Measurements from ENCODE around the gene NMNAT1.
"Not testable (repeated sequence)": the region's sequence is repeated elsewhere in the genome, so short reads cannot be mapped to it uniquely, and the experiment has no call there.

Gene NMNAT1

DNA sequence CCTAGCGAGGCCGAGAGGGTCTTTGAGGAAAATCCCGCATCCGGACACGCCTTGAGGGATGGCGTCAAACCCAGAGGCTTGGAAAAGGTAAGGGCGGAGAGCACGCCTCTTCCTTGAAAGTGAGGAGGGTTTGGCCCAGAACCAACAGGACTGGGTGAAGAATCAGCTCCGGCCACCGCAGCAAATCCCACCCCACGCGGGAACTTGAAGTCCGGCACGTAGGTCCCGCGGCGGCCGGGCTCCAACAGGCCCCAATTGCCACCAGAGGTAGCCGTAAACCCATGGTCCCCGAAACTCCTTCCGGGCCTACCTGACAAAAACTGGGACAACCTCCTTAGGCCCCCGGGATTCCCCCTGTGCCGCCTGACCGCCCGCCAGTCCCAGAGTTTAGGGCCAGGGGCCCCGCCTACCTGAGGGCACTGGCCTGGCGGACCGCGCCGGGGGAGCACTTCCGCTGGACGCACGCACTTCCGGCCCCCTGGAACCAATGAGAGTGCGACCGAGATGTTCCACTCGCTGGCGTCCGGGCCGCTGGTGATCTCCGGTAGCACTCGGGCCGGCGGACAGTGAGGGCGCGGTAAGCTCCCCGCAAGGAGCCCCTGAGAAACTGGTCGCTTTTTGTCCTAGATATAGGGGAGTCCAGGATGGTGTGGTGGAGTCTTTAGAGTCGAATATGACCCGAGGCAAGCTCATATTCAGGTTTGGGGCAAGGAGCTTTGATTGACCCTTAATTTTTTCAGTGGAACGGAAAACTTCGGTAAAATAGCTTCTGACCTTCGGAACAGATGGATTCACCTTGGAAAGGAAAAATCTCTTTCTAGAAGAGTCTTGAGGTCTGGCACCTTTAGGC, at the start of gene NMNAT1, which contains the start of gene LZIC:
Gene NMNAT1, plus strand, starts transcription at position 537 of the 850 bp plus-strand sequence. CDS start 28,599 bp downstream, outside the sequence.
Gene LZIC, minus strand, starts transcription at position 453 of the 850 bp plus-strand sequence. CDS start 6,772 bp downstream, outside the sequence.
- FAIRE-seq: peak; percentile 88

DNA sequence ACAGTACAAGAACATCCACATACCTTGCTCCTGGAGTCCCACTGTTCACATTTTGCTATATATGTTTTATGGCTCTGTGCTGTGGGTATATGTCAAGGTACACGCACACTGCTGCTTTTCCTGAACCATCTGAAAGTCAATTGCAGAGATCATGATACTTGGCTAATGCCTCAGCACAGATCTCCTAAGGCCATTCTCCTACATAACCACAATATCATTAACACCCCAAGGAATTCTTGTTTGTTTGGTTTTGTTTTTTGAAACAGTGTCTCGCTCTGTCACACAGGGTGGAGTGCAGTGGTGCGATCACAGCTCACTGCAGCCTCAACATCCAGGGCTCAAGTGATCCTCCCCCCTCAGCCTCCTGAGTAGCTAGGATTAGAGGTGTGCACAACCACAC, 49.2 kb upstream of the NMNAT1 start:
- FAIRE-seq: no peak

DNA sequence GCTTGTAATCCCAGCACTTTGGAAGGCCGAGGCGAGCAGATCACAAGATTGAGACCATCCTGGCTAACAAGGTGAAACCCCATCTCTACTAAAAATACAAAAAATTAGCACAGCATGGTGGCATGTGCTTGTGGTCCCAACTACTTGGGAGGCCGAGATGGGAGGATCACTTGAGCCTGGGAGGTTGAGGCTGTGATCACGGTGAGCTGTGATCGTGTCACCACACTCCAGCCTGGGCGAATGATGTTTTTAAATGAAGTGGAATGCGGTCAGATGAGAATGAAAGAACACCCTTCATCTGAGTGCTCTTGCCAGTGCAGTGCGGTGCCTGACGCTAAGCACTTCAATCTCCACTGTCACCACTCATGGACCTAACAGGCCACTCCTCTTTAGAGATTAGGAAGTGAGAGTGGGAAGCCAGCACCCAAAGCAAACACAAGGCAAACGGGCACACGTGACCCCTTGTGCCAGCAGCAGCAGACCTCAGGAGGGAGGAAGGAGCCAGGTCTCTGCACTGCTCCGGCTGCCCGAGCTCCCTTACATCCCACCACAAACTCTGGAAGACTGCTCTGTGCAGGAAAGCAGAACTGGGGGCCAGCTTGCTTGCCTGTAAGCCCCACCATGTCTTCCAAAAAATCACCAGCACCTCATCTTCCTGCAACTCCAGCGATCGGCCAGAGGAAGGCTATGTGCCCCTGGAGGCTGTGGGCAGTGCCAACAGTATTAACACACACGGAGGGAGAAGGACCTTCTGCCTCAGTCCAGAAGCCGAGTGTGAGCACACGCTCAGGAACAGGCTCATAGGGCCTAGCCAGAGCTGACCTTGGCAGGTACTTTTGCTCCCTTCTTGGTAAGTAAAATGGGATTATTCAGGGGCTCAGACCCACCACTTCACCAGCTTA, 42.9 kb upstream of the NMNAT1 start:
- no peak for FAIRE-seq

DNA sequence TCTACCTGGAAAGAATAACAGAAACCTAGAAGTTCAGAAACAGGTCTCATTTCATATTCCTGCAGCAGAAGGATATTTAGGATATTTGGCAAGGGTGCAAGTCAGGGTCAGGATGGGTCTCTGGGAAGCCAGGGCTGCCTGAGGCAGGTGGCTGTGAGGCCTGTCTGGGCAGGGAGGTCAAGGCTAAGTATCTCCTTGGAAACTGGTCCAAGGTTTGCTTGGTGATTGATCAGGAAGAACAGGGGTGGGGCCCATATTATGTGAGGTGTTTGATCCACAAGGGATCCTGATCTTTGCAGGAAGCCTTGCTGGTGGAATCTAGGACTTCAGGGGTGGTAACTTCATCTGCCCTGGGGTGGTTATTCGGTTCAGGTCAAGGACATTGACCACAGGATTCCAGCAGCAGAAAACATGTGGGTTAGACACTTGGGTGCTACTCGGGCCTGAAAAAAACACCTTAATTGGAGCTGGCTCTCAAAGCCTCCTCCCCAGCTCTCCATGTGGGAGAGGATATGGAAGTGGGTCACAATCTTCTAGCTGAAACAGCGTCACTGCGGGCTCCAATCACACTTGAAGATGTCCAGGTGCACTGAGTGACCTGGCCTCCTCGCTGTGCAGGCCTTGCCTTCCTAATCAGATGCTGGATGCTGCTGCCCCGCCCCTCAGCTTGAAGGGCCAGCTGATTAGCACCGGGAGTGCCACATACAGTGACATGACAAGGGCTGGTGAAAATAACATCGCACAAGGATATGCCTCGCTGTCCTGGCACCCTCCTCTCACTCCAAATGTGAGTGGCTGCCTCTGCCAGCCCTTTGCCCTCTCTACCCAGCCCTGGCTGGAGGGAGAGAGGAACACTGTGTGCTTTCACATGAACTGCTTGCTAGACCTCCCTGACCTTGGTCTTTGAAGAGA, 41.9 kb upstream of the NMNAT1 start:
- FAIRE-seq: no peak

DNA sequence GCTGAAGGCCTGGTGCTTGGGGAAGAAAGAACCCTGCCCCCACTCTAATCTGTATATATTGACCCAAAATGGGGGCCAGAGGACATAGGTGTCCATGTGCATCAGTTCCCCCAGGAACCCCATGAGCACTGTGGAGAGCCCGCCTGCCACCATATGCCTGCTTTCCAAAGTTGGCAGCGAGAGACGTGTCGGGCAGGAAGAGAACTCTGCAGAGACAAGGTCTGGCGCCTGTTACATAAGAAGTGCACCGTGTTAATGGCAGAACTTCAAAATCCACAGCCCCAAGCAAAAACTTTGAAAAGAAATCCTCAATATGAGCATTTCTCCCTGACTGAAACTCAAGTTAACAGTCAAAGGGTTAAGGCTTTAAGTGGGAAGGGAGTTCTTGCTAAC, 41.2 kb upstream of the NMNAT1 start:
- no peak for FAIRE-seq

DNA sequence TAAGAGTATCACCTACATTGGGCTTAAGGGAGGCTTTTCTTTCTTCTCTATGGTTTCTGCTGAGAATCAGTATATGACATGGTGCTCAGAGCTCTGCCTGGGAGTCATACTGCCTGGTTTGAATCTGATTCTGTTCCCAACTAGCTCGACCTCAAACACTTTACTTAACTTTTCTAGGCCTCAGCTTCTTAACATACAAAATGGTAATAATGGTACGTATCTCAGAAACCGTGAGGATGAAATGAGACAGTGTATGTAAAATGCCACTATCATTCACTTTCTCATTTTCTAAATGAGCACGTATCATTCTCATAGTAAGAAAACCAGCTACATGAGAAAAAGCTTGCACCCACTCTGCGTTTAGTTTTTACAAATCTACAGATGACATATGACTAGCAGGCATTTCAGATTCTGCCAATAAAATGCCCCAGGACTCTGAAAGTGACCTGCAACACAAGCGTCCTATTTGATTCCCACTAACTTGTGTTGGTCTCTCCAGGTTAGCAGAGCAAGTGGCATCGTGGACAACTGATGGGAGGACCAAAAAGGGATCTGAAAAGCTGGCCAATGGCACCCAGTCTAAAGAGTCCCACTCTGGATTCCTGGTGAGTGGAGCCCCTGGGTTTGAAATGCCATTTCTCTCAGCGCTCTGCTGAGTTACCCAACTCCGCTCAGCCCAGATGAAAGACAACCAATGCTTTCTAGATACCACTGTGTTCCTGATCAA, 39.3 kb upstream of the NMNAT1 start:
- FAIRE-seq: no peak

DNA sequence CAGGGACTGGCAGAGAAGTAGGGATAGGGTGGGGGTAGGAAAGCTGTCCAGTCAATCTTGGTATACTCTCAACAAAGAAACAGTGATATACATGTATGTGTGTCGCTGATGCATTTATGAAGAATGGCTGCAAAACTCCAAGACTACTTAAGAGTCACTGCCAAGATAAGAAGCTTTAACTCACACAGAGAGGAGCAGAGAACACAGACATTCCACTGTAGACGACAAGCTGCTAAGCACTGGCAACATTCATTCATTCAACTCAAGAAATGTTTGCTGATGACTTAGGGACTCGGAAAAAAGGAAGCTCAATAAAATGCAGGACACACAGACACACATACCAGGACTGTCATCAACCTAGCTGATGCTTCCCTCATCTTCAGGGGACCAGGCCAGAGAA, 38.7 kb upstream of the NMNAT1 start:
- no peak for FAIRE-seq

DNA sequence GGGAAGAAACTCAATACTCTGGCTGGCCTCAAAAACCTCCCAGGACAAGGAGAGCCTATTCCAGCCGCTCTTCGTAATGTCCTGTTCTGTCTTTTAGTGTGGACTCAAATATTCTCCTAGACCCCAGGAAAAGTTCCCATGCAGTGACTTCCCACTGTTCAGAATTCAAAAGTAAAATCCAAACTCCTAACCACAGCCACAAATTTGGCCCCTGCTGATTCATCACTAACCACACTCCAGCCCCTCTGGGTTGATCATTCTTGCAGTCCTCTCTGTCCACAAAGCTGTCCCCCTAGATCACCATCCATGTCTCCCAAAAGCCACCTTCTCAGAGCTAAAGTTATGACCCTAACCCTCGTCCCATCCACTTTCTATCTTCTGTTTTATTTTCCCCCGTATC, 38.3 kb upstream of the NMNAT1 start:
- FAIRE-seq: no peak

DNA sequence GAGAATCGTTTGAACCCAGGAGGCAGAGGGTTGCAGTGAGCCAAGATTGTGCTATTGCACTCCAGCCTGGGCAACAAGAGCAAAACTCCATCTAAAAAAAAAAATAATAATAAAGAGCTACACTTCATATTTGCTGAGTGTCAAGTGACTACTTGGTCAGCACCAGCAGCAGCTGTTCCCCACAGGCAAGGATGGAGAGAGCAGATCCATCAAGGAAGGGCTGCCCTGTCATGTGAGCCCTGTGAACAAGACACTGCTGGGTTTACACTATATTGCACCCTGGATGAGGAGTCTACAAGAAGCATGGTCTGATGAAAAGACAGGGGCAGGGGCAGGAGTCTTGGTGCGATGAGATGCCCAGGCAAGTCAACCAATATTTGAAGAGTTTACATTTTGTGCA, 36.8 kb upstream of the NMNAT1 start:
- no peak for FAIRE-seq

DNA sequence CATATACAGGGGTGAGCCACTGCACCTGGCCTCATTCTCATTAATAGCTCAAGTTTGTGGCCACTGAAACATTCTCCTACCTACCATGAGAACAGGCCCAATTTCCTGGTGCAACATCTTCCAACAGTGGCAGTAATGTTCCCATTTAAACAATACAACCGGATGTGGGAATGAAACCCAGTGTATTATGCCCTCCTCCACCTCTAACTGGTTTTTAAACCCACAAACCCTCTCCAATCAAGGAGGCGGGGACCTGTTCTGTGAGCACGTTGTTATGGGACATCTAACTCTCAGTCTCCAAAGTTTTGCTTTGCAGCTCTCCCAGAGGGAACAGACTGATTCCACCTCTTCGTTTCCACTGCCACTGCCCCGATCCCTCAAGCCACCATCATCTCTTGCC, 35.8 kb upstream of the NMNAT1 start:
- no peak for FAIRE-seq

DNA sequence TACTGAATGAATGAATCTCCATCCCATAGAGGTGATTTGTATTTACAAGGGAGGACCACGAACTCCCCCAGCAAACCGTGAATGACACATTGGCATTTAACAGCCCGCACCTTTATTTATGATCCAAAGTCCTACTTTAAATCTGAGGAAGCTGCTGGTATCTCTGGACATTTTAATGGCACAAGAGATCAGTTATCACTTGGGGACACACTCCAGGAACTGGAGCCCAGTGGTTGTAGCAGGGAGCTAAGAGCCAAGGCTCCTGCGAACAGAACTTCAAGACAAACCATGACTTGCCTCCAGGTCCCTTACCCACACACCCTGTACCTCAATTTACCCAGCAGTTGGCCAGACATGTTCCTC, 34.4 kb upstream of the NMNAT1 start:
- no peak for FAIRE-seq

DNA sequence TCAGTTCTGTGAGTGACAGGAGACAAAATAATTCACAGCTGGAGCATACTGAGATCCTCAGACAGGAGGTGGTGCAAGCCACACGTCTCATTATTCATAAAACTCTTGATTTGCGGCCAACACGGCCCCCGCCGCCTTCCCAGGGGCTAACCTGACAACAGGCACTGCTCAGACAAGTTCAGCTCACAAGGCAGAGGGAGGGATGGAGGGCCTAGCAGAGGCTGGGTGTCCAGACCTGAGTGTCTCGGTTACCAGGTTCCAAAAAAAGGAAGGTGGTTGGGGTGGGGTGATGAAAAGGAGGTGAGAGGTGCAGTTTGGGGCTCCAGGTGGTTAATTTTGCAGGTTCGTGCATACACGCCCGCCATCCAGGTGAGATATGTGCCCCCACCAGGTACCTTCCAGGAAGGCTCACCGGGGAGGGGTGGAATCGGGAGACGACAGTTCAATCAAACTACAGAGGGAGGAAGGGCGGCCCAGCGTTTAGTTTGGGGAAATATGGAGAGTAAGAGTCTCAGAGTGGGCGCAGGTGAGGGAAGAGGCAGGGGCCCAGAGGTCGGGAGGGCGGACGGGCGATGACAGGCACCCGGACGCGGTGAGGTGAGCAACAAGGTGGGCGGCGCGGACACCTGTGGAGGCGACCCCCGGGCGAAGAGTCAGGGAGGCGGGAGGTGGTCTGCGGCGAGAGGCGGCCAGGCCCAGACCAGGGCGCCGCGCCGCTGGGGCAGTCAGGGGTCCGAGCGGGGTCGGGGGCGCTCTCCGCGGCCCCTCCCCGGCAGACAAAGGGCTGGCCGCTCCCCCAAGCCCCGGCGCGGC, 33.8 kb upstream of the NMNAT1 start:
- no peak for FAIRE-seq

DNA sequence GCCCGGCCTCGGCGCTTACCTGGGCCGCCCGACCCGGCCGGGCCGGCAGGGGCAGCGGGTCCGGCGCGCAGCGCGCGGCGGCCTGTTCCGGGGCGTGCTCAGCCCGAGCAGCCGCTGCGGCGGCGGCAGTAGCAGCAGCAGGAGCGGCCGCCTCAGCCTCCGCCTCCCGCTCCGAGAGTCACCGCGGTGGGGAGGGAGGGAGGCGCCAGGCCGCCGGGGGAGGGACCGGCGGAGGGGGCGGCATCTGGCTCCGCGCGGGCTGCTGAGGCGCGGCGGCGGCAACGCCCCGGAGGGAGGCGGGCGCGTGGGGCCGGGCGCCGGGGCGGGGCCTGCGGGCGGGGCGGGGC, 33.2 kb upstream of the NMNAT1 start, which contains the start of gene CTNNBIP1:
Gene CTNNBIP1, minus strand, starts transcription at position 194 of the 347 bp plus-strand sequence. CDS start 38,205 bp downstream, outside the sequence.
- no peak for FAIRE-seq

DNA sequence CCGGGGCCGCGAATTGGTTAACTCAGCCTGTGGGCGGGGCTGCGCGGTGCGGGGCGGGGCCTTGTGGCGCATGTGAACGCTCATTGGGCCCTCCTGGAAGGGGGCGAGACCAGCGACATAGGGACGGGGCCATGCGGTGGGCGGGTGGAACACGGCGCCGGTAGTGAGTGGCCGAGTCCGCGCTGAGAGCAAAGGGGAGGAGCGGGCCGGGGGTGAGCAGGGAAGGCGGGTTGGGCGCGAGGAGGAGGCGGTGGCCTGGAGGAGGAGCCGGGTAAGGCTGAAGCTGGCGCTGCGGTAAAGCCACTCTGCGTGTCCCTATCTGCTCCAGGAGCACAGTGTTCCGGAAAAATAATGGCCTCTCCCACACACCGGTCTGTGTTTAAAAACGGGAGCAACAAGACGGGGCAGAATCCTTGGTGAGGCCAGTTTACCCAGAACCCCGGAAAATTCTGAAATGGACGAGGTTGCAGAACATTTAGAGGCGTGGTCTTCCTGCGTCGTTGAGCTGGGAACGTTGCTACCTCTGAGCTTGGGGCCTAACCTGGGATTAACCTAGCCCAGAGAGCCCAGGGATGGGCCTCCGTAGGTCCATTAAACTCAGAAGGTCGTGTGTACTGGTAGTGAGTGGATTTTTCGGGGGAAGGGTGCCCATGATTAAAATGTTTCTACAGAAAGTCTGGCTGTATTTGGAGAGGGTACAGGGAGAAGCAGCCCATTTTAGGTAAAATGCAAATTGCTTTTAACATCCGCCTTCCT, 32.7 kb upstream of the NMNAT1 start:
- peak; percentile 94 for FAIRE-seq

DNA sequence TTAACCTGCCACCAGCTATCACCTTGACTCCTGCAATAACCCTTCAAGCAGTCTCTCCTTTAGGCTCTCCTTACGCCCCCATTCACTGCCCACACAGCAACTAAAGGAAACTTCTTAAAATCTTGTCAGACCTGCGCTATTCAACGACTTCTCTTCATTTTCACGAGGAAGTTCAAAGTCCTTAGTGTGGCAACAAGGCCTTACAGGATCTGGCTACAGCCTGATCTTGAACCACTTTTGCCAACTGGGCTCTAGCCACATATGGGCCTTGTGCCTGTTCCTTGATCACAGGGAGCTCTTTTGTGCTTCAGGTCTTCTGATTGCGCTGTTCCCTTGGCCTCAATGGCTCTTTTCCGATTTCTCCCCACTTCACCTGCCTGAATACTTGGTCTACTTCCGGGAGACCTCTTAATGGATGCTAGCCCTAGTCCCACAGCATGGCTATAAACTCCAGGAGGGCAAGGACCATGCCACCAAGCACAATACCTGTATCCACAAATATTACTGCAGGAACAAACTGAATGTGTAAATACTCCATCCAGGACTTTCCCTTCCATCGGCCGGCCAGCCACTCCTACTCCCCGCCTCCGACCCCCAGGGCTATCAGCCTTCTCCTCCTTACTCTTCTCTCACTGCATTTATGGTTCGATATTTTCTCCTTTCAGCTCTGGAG, 30.9 kb upstream of the NMNAT1 start:
- no peak for FAIRE-seq

DNA sequence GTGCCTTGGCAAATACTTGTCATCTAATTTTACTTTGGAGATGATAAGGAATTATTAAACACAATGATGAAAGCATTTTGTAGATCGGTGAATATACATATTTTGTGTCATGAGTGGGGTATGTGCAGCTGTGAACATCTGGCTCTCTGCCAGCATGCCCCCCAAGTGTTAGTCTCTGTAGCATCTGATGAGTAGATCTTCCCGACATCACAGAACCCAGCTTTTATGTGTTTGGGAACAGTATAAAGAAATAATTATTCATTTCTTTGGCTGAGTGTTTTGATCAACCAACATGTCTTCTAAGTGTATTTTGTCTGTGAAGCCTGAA, 28.7 kb upstream of the NMNAT1 start:
- FAIRE-seq: no peak

DNA sequence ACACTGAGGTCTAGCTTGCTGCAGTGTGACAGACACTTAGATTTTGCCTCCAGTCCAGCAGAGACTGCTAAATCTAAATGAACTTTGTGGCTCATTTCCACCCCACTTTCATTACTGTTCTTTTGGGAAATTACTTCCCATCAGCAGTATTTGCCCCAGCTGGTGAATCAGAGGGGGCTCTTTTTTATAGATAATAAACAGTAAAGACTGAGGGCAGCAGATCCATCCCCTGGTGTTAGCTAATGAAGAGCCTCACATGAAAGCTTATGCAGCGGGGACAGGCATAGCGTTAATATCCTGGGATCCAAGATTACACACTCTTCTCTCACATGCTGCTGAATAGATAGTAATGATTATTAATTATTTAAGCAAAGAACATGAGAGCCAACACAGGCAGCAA, 26.8 kb upstream of the NMNAT1 start:
- FAIRE-seq: peak; percentile 51

DNA sequence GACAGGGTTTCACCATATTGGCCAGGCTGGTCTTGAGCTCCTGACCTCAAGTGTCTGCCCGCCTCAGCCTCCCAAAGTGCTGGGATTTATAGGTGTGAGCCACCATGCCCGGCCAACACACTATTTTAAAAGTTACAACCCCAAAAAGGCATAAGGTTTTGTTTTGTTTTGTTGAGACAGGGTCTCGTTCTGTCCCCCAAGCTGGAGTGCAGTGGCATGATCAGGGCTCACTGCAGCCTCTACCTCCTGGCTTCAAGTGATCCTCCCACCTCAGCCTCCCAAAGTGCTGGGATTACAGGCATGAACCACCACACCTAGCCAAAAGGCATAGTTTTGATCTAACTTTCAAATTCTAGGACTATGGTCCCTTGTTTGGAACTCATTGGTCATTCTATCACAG, 25.8 kb upstream of the NMNAT1 start:
- not testable (repeated sequence) for FAIRE-seq

DNA sequence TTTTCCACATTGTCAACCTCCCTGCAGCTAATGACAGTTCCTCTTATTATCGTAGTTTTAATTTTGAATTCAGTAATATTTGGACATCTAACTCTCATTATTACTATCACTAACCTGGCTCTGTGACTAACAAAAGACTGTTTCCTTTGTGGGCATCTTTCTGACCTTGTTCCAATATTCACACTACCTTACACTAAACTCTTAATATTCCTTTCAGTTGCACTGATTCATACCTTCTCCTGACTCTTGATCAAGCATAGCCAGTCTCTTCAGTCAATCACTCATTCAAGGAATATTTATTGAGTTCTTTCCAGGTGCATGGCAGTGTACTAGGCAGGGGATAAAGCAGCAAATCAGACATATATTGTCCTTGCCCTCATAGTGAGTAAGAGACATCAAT, 25.4 kb upstream of the NMNAT1 start:
- no peak for FAIRE-seq

DNA sequence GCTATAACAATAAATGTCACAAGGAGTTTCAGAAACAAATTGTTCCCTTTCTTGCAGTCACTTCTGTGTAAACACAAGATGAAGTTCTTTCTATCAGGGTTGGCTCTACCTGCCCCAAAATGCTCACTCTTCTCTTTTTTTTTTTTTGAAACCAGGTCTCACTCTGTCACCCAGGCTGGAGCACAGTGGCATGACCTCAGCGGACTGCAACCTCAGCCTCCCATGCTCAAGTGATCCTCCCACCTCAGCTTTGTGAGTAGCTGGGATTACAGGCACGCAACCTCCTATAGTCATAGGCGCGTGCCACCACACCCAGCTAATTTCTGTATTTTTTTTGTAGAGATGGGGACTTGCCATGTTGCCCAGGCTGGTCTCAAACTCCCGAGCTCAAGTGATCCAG, 22.7 kb upstream of the NMNAT1 start:
- FAIRE-seq: no peak

All from G401.6 (cell line).